A673 (cell line): ENCODE results near the gene SDCCAG8. TPM values are rescaled to one million over a fixed set of nuclear protein-coding genes. Genes with fewer than 3 reads are reported as not detected.

Experiments used
- BruUV-seq: library from RNA; stranded (reverse); fragments of 400-500 nt; replicated peaks from 2 replicates; lab custom pipeline; 2021; lab: Mats Ljungman, UMichigan
- CTCF ChIA-PET: fragments of 300-600 bp; sonication (Branson Sonifier 250); formaldehyde crosslinking; loops from one replicate; lab custom pipeline; 2022; ENCODE audit warnings: antibody characterized with exemption; lab: Charles Lee
- POLR2A ChIA-PET: fragments of 300-600 bp; sonication (Branson Sonifier 250); formaldehyde crosslinking; loops from one replicate; lab custom pipeline; 2022; ENCODE audit warnings: antibody characterized with exemption; ENCODE audit not compliant: low non-redundant PET; lab: Charles Lee
- DNase-seq: peaks from one replicate; pipeline ENCODE4 v3.0.0-alpha.2; 2015; ENCODE audit warnings: low spot score
- H3K27ac ChIP-seq: fragments of 200-600 bp; sonication (generic); 2 replicates; pipeline ENCODE4 v1.5.1; 2016; ENCODE audit warnings: mixed run types, low read depth, mild to moderate bottlenecking, mixed read lengths, antibody characterized with exemption, low read length; ENCODE audit not compliant: poor library complexity, severe bottlenecking
- H3K27me3 ChIP-seq: fragments of 200-600 bp; sonication (generic); replicated peaks from 2 replicates; pipeline ENCODE4 v1.6.1; 2017; ENCODE audit warnings: mixed run types, low read depth, mild to moderate bottlenecking, mixed read lengths, antibody characterized with exemption, low read length; ENCODE audit not compliant: insufficient read depth, poor library complexity
- H3K36me3 ChIP-seq: fragments of 200-600 bp; sonication (generic); 2 replicates; pipeline ENCODE4 v1.6.1; 2016; ENCODE audit warnings: mixed run types, mild to moderate bottlenecking, mixed read lengths, antibody characterized with exemption, low read length; ENCODE audit not compliant: insufficient read depth, poor library complexity, severe bottlenecking
- H3K4me1 ChIP-seq: fragments of 200-600 bp; sonication (generic); 2 replicates; pipeline ENCODE4 v1.6.1; 2017; ENCODE audit warnings: mixed run types, mild to moderate bottlenecking, mixed read lengths, antibody characterized with exemption, low read length; ENCODE audit not compliant: insufficient read depth, poor library complexity, severe bottlenecking
- H3K4me3 ChIP-seq: fragments of 200-600 bp; sonication (generic); 2 replicates; pipeline ENCODE4 v1.5.1; 2016; ENCODE audit warnings: low read depth, mixed run types, mild to moderate bottlenecking, mixed read lengths, low read length; ENCODE audit not compliant: poor library complexity, severe bottlenecking
- H3K9me3 ChIP-seq: fragments of 200-600 bp; sonication (generic); 2 replicates; pipeline ENCODE4 v1.6.1; 2016; ENCODE audit warnings: mixed run types, low read depth, mild to moderate bottlenecking, mixed read lengths, antibody characterized with exemption, low read length; ENCODE audit not compliant: poor library complexity, severe bottlenecking
- CTCF ChIP-seq: fragments of 300-800, 200-600 bp; sonication (generic); conservative IDR thresholded peaks from 2 replicates; pipeline ENCODE4 v1.5.1; 2017; ENCODE audit warnings: low read depth, mild to moderate bottlenecking, antibody characterized with exemption, low read length, moderate library complexity, mixed read lengths
- EZH2 ChIP-seq: fragments of 200-600 bp; sonication (generic); IDR thresholded peaks from 2 replicates; pipeline ENCODE4 v1.6.1; 2017; ENCODE audit warnings: borderline replicate concordance, low read depth, mild to moderate bottlenecking, mixed read lengths, antibody characterized with exemption, low read length; ENCODE audit not compliant: poor library complexity, severe bottlenecking
- intact Hi-C: fragments of 100-400 bp; cut with micrococcal nuclease; formaldehyde crosslinking; loops from one replicate; pipeline ENCODE4 v1.10.0; 2022; ENCODE audit not compliant: unreplicated experiment
- total RNA-seq: library from RNA; stranded (reverse); gene quantifications from 2 replicates; pipeline ENCODE4 v1.2.3, GENCODE V29; 2021

Gene SDCCAG8
- total RNA-seq, 1 experiment from 2014 or later, result 9.1 TPM

GRCh38 chr1:243487649-243488227, 231.9 kb downstream of the SDCCAG8 start:
- BruUV-seq, result no TSS peak
- Histone ChIP-seq H3K4me1 (no peaks in the 10 kb centered on the region), H3K9me3 (no peaks in the 10 kb centered on the region), H3K27me3 (no peaks in the 10 kb centered on the region), H3K4me3 (no peak overlapping the region), H3K27ac (no peak overlapping the region), H3K36me3 (no peaks in the 10 kb centered on the region)
- intact Hi-C loops, result no loop called here
- POLR2A ChIA-PET, result no interaction called here
- CTCF ChIA-PET, result no interaction called here
- DNase-seq, result no peak
- TF ChIP-seq EZH2, result no peak
- no peak for TF ChIP-seq CTCF

- Histone ChIP-seq H3K4me3 (no peak overlapping the region), H3K27me3 (no peaks in the 10 kb centered on the region), H3K27ac (no peak overlapping the region), H3K9me3 (no peaks in the 10 kb centered on the region), H3K36me3 (no peaks in the 10 kb centered on the region), H3K4me1 (peaks cover 4% of the 10 kb centered on the region)
- POLR2A ChIA-PET, result no interaction called here
- BruUV-seq, result no TSS peak
- intact Hi-C loops, result no loop called here
- DNase-seq, result no peak
- TF ChIP-seq CTCF, result no peak
- no peak for TF ChIP-seq EZH2
- CTCF ChIA-PET, result no interaction called here
Measured at GRCh38 chr1:243488459-243489157, 232.8 kb downstream of the SDCCAG8 start.

GRCh38 chr1:243489158-243489527, 233.3 kb downstream of the SDCCAG8 start:
- ChIA-PET CTCF (no interaction called here), POLR2A (no interaction called here)
- DNase-seq, result no peak
- no peaks in the 10 kb centered on the region for H3K9me3 ChIP-seq
- H3K4me3 ChIP-seq, result no peak overlapping the region
- BruUV-seq, result no TSS peak
- H3K36me3 ChIP-seq, result no peaks in the 10 kb centered on the region
- no peak overlapping the region for H3K27ac ChIP-seq
- intact Hi-C loops, result no loop called here
- H3K4me1 ChIP-seq, result peaks cover 10% of the 10 kb centered on the region
- TF ChIP-seq EZH2, result no peak
- TF ChIP-seq CTCF, result no peak
- no peaks in the 10 kb centered on the region for H3K27me3 ChIP-seq
